ENCODE data around the gene GID8. TPM values are rescaled to one million over a fixed set of nuclear protein-coding genes. Genes with fewer than 3 reads are reported as not detected.

GID8 gene
- total and polyA plus RNA-seq, 2 donors (not counting 3 experiments of a cell fraction or from before 2014, with no cell fraction given): 25.3 to 34.6 TPM

- Histone ChIP-seq H4K20me1 (replicated peaks; ENCODE audit: control insufficient read depth, extremely low read depth, insufficient read depth, low read length) (no peaks in the 10 kb centered on the region), H2AFZ (ENCODE audit: low read depth, low read length) (peak overlapping the region; percentile 56), H3K9me1 (replicated peaks; ENCODE audit: control insufficient read depth, extremely low read depth, insufficient read depth, low read length) (no peaks in the 10 kb centered on the region), H3K4me1 (ENCODE audit: control insufficient read depth, extremely low read depth, insufficient read depth, low read length) (peaks cover 20% of the 10 kb centered on the region), H3K36me3 (ENCODE audit: control insufficient read depth in 2 of 2, extremely low read depth in 1 of 2, insufficient read depth in 2 of 2, low read length in 2 of 2) (peaks cover 0 to 10% of the 10 kb centered on the region in 2 experiments), H3K79me2 (ENCODE audit: control insufficient read depth, insufficient read depth, low read length) (peaks cover 33% of the 10 kb centered on the region), H3K27ac (ENCODE audit: insufficient read depth, low read depth, low read length) (peak overlapping the region; percentile 37), H3K9me3 (replicated peaks; ENCODE audit: control insufficient read depth, insufficient read depth, low read length) (no peaks in the 10 kb centered on the region), H3K4me3 (replicated peaks in 1 of 3; ENCODE audit: insufficient read depth in 1 of 3, low read depth in 1 of 3, low read length in 3 of 3) (peak overlapping the region in 2 of 3 experiments; percentile 48 to 60), H3K27me3 (ENCODE audit: control insufficient read depth in 2 of 2, insufficient read depth in 2 of 2, low read length in 2 of 2) (no peaks in the 10 kb centered on the region), H3K9ac (replicated peaks; ENCODE audit: extremely low read depth, insufficient read depth, low read length) (peak overlapping the region; percentile 15), H3K4me2 (ENCODE audit: insufficient read depth, low read length) (peak overlapping the region; percentile 88)
- peak; percentile 69 for DNase-seq (ENCODE audit: low read depth, low spot score)
- CTCF ChIA-PET: interaction anchor here (0.8 to 2.4 kb wide), 12 partner anchors 9 to 86 kb away, joined by 3 to 16 read pairs (median 4); partner anchors contain the start of gene GID8
- intact Hi-C loops (cut with micrococcal nuclease): loop anchor here (1.0 kb wide), 1 partner anchor 18 kb away; no protein-coding TSS in a partner anchor
- dilution Hi-C loops (cut with MboI; ENCODE audit: extremely low pct_ligation_motif_present, low sequenced_read_pairs): no loop called here
- POLR2A ChIA-PET: interaction anchor here (0.6 to 0.8 kb wide), 2 partner anchors 48 to 570 kb away, joined by 4 read pairs; no protein-coding TSS in a partner anchor
- TF ChIP-seq POLR2A (IDR thresholded peaks at IDR 0.05; ENCODE audit: low read depth, low read length): peak; percentile 38
- no peak for TF ChIP-seq EZH2 (IDR thresholded peaks at IDR 0.05; ENCODE audit: borderline replicate concordance, low read depth, low read length, severe bottlenecking)
- TF ChIP-seq CTCF (IDR thresholded peaks at IDR 0.05; ENCODE audit: extremely low read depth in 1 of 2, insufficient read depth in 1 of 2, low read depth in 1 of 2, low read length in 2 of 2): no peak
- TF ChIP-seq GATA2 (IDR thresholded peaks at IDR 0.05; ENCODE audit: insufficient read depth, insufficient read length, low read depth, low read length): no peak
- TF ChIP-seq POLR2AphosphoS5 (IDR thresholded peaks at IDR 0.05; ENCODE audit: insufficient read depth, low read depth, low read length): no peak
- no TSS peak for BruUV-seq (replicated peaks)
- FAIRE-seq: peak; percentile 81
These were observed 16.1 kb downstream of the GID8 start for GRCh38 chr20:62953839-62954703.
